T-cell (primary cell): ENCODE results near the gene KBTBD13. TPM values are rescaled to one million over a fixed set of nuclear protein-coding genes. Genes with fewer than 3 reads are reported as not detected.

ENCODE experiments used
- ATAC-seq, 4 experiments: fragments of 200-7000 bp in 3 of 4; fragments of 150-1000 bp in 1 of 4; cut with Tn5 transposase; replicated peaks in 1 of 4; 1 replicate in 3 of 4; 2 replicates in 1 of 4; pipeline ENCODE4 v1.10.0; 2021; ENCODE audit warnings: moderate library complexity in 3 of 4, mild to moderate bottlenecking in 2 of 4, moderate number of reproducible peaks in 1 of 4
- CTCF ChIA-PET, 2 donors: fragments of 300-600 bp; sonication (Branson Sonifier 250); formaldehyde crosslinking; loops; one replicate each; lab custom pipeline; 2022; ENCODE audit warnings: antibody characterized with exemption in 2 of 2; lab: Charles Lee
- POLR2A ChIA-PET, 2 donors: fragments of 300-600 bp; sonication (Branson Sonifier 250); formaldehyde crosslinking; loops; one replicate each; lab custom pipeline; 2022; ENCODE audit warnings: antibody characterized with exemption in 2 of 2; lab: Charles Lee
- DNase-seq, 35 experiments: peaks; one replicate each; pipeline versions ENCODE4 v3.0.0 to v3.0.0-alpha.2; 2013 to 2023
- H3K27ac ChIP-seq: one replicate; pipeline ENCODE4 v1.5.1; 2013; ENCODE audit warnings: low read length
- H3K27me3 ChIP-seq, 2 experiments: replicated peaks in 1 of 2; 1 replicate in 1 of 2; 2 replicates in 1 of 2; pipeline versions ENCODE4 v1.6.1 to v1.7.0; 2013; ENCODE audit warnings: low read length in 1 of 2, mixed read lengths in 1 of 2; ENCODE audit not compliant: control insufficient read depth in 2 of 2, insufficient read depth in 2 of 2; ENCODE audit errors: extremely low read depth in 1 of 2
- H3K36me3 ChIP-seq, 2 donors: 1 replicate in 1 of 2; 2 replicates in 1 of 2; pipeline versions ENCODE4 v1.6.1 to v1.7.0; 2013; ENCODE audit warnings: low read length in 1 of 2; ENCODE audit not compliant: control insufficient read depth in 2 of 2, insufficient read depth in 1 of 2; ENCODE audit errors: extremely low read depth in 1 of 2
- H3K4me1 ChIP-seq, 2 experiments: 1 replicate in 1 of 2; 2 replicates in 1 of 2; pipeline versions ENCODE4 v1.6.1 to v1.7.0; 2013; ENCODE audit warnings: low read length in 2 of 2, mixed read lengths in 1 of 2; ENCODE audit not compliant: insufficient read depth in 2 of 2, control insufficient read depth in 1 of 2; ENCODE audit errors: extremely low read depth in 1 of 2
- H3K4me3 ChIP-seq, 2 donors: 1 replicate in 1 of 2; 2 replicates in 1 of 2; pipeline versions ENCODE4 v1.5.1 to v1.7.0; 2013; ENCODE audit warnings: mild to moderate bottlenecking in 2 of 2, low read length in 1 of 2, moderate library complexity in 1 of 2; ENCODE audit not compliant: control insufficient read depth in 1 of 2; ENCODE audit errors: extremely low read depth in 1 of 2
- H3K9me3 ChIP-seq: 2 replicates; pipeline ENCODE4 v1.7.0; 2013
- H3K27ac Mint-ChIP-seq, 2 donors: one replicate each; pipeline ENCODE4 v1.8.0; 2020 to 2021; ENCODE audit warnings: mild to moderate bottlenecking in 2 of 2, mixed read lengths in 2 of 2
- H3K27me3 Mint-ChIP-seq, 2 donors: one replicate each; pipeline ENCODE4 v1.8.0; 2021 to 2022; ENCODE audit warnings: mixed read lengths in 2 of 2
- H3K36me3 Mint-ChIP-seq: one replicate; pipeline ENCODE4 v1.8.0; 2021; ENCODE audit warnings: mixed read lengths
- H3K4me1 Mint-ChIP-seq, 3 donors: one replicate each; pipeline ENCODE4 v1.8.0; 2020 to 2022; ENCODE audit warnings: mixed read lengths in 3 of 3, mild to moderate bottlenecking in 1 of 3
- H3K4me3 Mint-ChIP-seq, 3 donors: one replicate each; pipeline ENCODE4 v1.8.0; 2020 to 2022; ENCODE audit warnings: mild to moderate bottlenecking in 3 of 3, mixed read lengths in 3 of 3, moderate library complexity in 3 of 3
- H3K9me3 Mint-ChIP-seq, 3 donors: one replicate each; pipeline ENCODE4 v1.8.0; 2020 to 2022; ENCODE audit warnings: mixed read lengths in 3 of 3
- WGBS: methylation state at CpG from one replicate; pipeline ENCODE4 v1.1.5; 2013; ENCODE audit warnings: missing lambda C conversion rate; ENCODE audit not compliant: insufficient coverage; 5-methylcytosine and 5-hydroxymethylcytosine counted together
- total RNA-seq, 35 experiments: library from RNA in 6 of 35; stranded (reverse) in 6 of 35; fragments of 120-200 nt in 1 of 35; gene quantifications; one replicate each; pipeline versions ENCODE4 v1.2.1 to v1.2.4 and lab custom pipeline; 2013 to 2026

The KBTBD13 gene
- total RNA-seq, 5 donors from 2014 or later (not counting 1 experiment from before 2014, with no cell fraction given): not detected

- POLR2A ChIA-PET: no interaction called here
- no peak for ATAC-seq
- H3K36me3 ChIP-seq: peaks cover 4 to 15% of the 10 kb centered on the region in 2 donors
- Mint-ChIP-seq H3K4me1 (peaks cover 4% of the 10 kb centered on the region in 3 donors), H3K9me3 (no peaks in the 10 kb centered on the region), H3K27ac (peak overlapping the region in 1 of 2 donors; percentile 44), H3K27me3 (no peaks in the 10 kb centered on the region), H3K4me3 (no peak overlapping the region), H3K36me3 (peaks cover 36% of the 10 kb centered on the region)
- peaks cover 0 to 2% of the 10 kb centered on the region in 2 experiments for H3K4me1 ChIP-seq
- DNase-seq: no peak
- 68% methylated on average over 5 of the region's 6 CpGs for WGBS
- H3K4me3 ChIP-seq: no peak overlapping the region
- H3K27ac ChIP-seq: no peak overlapping the region
- H3K9me3 ChIP-seq: no peaks in the 10 kb centered on the region
- H3K27me3 ChIP-seq: no peaks in the 10 kb centered on the region
- CTCF ChIA-PET: no interaction called here
These were observed 29.6 kb downstream of the KBTBD13 start for GRCh38 chr15:65106011-65106590.

DNA sequence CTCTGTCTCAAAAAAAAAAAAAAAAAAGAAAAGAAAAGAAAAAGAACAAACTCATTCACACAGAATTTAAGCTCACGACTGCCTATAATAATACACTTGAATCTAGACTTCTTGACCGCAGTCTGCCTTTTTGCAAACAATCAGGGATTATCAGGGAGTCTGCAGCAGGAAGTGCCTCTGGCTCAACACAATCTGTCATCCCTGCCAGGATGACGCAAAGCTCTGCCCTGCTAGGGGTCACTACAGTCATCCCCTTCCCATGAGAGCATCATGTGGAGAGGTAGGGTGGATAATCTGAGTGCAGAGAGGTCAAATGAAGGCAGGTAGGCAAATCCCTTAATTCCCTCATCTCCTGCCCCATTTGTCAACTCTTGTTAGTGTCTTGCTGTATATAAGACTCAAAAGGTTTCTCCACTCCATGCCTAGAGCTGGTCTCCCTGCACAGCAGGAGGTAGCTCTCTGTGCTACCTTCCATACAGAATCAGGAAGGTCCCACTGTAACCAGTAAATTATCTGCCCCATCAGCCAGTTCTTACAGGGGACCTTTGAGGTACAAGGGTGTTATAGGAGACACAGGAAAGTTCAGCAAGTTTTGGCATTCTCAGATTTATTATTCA, 34.2 kb downstream of the KBTBD13 start:
- Mint-ChIP-seq H3K36me3 (peaks cover 45% of the 10 kb centered on the region), H3K4me3 (no peak overlapping the region), H3K27me3 (no peaks in the 10 kb centered on the region), H3K27ac (no peak overlapping the region), H3K9me3 (no peaks in the 10 kb centered on the region), H3K4me1 (no peaks in the 10 kb centered on the region)
- 100% methylated on average over 2 of the region's 3 CpGs for WGBS
- POLR2A ChIA-PET: no interaction called here
- CTCF ChIA-PET: no interaction called here
- Histone ChIP-seq H3K27ac (no peak overlapping the region), H3K27me3 (no peaks in the 10 kb centered on the region), H3K36me3 (peaks cover 4 to 30% of the 10 kb centered on the region in 2 donors), H3K4me3 (no peak overlapping the region), H3K9me3 (no peaks in the 10 kb centered on the region), H3K4me1 (no peaks in the 10 kb centered on the region)
- DNase-seq (no peak), ATAC-seq (no peak)

DNA sequence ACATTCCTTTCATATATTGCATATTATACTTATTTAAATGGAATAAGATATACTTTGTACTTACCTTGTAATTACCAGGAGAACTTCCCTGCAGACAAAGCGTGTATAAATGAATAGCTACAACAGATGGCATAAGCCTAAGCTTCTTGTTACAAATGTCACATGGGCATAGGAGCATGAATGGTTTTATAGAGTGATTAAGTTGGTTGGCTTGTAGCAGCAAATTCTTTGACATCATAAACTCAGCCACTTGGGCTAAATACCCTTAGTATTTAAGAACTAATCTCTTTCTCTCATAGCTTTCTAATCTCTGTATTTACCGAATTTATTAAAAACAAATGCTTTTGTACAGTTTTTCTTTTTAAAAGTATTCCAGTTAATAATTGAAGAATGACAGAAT, 38.5 kb downstream of the KBTBD13 start, which contains the start of gene UBAP1L:
Gene UBAP1L (minus strand): TSS at position 115 of the 400 bp plus-strand sequence. CDS start 8,985 bp downstream, outside the sequence.
- POLR2A ChIA-PET: no interaction called here

GRCh38 chr15:65115542-65115941, 39.0 kb downstream of the KBTBD13 start:
- H3K27me3 ChIP-seq: no peaks in the 10 kb centered on the region
- no peak overlapping the region for H3K27ac ChIP-seq
- no peak overlapping the region for H3K4me3 Mint-ChIP-seq
- H3K27me3 Mint-ChIP-seq: no peaks in the 10 kb centered on the region
- 87% methylated on average over 3 of the region's 5 CpGs for WGBS
- CTCF ChIA-PET: interaction anchor here (0.6 to 1.1 kb wide), 3 partner anchors 164 to 1771 kb away, joined by 3 to 6 read pairs (median 5); no protein-coding TSS in a partner anchor
- H3K36me3 ChIP-seq: peaks cover 4 to 66% of the 10 kb centered on the region in 2 donors
- H3K4me1 Mint-ChIP-seq: no peaks in the 10 kb centered on the region
- POLR2A ChIA-PET: no interaction called here
- H3K27ac Mint-ChIP-seq: no peak overlapping the region
- no peaks in the 10 kb centered on the region for H3K4me1 ChIP-seq
- H3K9me3 ChIP-seq: no peaks in the 10 kb centered on the region
- peaks cover 59% of the 10 kb centered on the region for H3K36me3 Mint-ChIP-seq
- ATAC-seq (no peak), DNase-seq (no peak)
- no peak overlapping the region for H3K4me3 ChIP-seq
- no peaks in the 10 kb centered on the region for H3K9me3 Mint-ChIP-seq

More for the DNA sequence above, 38.5 kb downstream of the KBTBD13 start, which contains the start of gene UBAP1L:
- WGBS: no CpG with 5 or more reads among the region's 2 CpGs
- no peak within 1 kb of the TSS for H3K27ac ChIP-seq
- DNase-seq (no peak), ATAC-seq (no peak)
- Mint-ChIP-seq H3K27me3 (no peaks in the 10 kb centered on the region), H3K9me3 (no peaks in the 10 kb centered on the region), H3K36me3 (peaks cover 59% of the 10 kb centered on the region), H3K4me1 (no peaks in the 10 kb centered on the region), H3K4me3 (no peak within 1 kb of the TSS), H3K27ac (no peak within 1 kb of the TSS)
- CTCF ChIA-PET: interaction anchor here in 1 of 2 donors (0.6 to 1.1 kb wide), 3 partner anchors 94 to 384 kb away, joined by 3 to 4 read pairs (median 3); no protein-coding TSS in a partner anchor
- H3K36me3 ChIP-seq: peaks cover 7 to 64% of the 10 kb centered on the region in 2 donors
- H3K4me3 ChIP-seq: no peak within 1 kb of the TSS
- H3K27me3 ChIP-seq: no peaks in the 10 kb centered on the region
- H3K9me3 ChIP-seq: no peaks in the 10 kb centered on the region
- H3K4me1 ChIP-seq: no peaks in the 10 kb centered on the region

Other genes with a start within 250 kb of the KBTBD13 start
- gene PLEKHO2, start 234.8 kb upstream of the KBTBD13 start, total RNA-seq: 10 to 100 TPM in 4 of 5 donors, 1 to 10 TPM in 1; 9.2 to 22.7 (median 17.1) TPM
- 10 to 100 TPM in 2 of 5 donors, 1 to 10 TPM in 3; 1.7 to 13.4 (median 7.9) TPM for gene ANKDD1A, start 164.8 kb upstream of the KBTBD13 start, total RNA-seq
- 10 to 100 TPM; 40.1 to 58.4 (median 49.0) TPM for gene SPG21, start 86.8 kb upstream of the KBTBD13 start, total RNA-seq
- 10 to 100 TPM; 10.3 to 22.0 (median 19.2) TPM for gene MTFMT, start 47.1 kb upstream of the KBTBD13 start, total RNA-seq
- not detected for gene SLC51B, start 31.4 kb upstream of the KBTBD13 start, total RNA-seq
- under 1 TPM in 2 of 5 donors, not detected in 3; 0.09 to 0.18 TPM for gene RASL12, start 8.8 kb upstream of the KBTBD13 start, total RNA-seq
- 10 to 100 TPM; 12.5 to 15.1 (median 13.2) TPM for gene UBAP1L, start 38.5 kb downstream of the KBTBD13 start, total RNA-seq
- gene PDCD7, start 57.1 kb downstream of the KBTBD13 start, total RNA-seq: 10 to 100 TPM; 33.2 to 43.6 (median 36.7) TPM
- gene CLPX, start 108.6 kb downstream of the KBTBD13 start, total RNA-seq: 10 to 100 TPM; 32.6 to 54.4 (median 51.1) TPM
- gene CILP, start 134.7 kb downstream of the KBTBD13 start, total RNA-seq: under 1 TPM; 0.16 to 0.67 (median 0.36) TPM
- gene PARP16, start 210.1 kb downstream of the KBTBD13 start, total RNA-seq: 10 to 100 TPM; 16.2 to 23.3 (median 18.5) TPM
- gene RNU5A-1, start 219.3 kb downstream of the KBTBD13 start, total RNA-seq: not detected
- 10 to 100 TPM in 3 of 5 donors, not detected in 2; 27.0 to 34.4 (median 32.6) TPM for gene RNU5B-1, start 227.9 kb downstream of the KBTBD13 start, total RNA-seq